Breast epithelium (tissue), 4 donors: ENCODE data around the gene UBE2L3. TPM values are rescaled to one million over a fixed set of nuclear protein-coding genes. Genes with fewer than 3 reads are reported as not detected.

Experiments
- DNase-seq, 2 donors: peaks; one replicate each; pipeline ENCODE4 v3.0.0-alpha.2; 2019; ENCODE audit warnings: low spot score in 2 of 2
- H3K27ac ChIP-seq, 2 donors: fragments of 200-600 bp; sonication (generic) in 1 of 2; one replicate each; pipeline ENCODE4 v1.5.1; 2016 to 2019; ENCODE audit warnings: mild to moderate bottlenecking in 1 of 2
- H3K27me3 ChIP-seq, 2 donors: fragments of 200-600 bp; sonication (generic) in 1 of 2; one replicate each; pipeline versions ENCODE4 v1.5.1 to v1.6.0; 2017 to 2019; ENCODE audit warnings: control low read depth in 1 of 2, mild to moderate bottlenecking in 1 of 2
- H3K36me3 ChIP-seq: fragments of 200-600 bp; one replicate; pipeline ENCODE4 v1.5.1; 2019
- H3K4me1 ChIP-seq, 2 donors: fragments of 200-600 bp; sonication (generic); one replicate each; pipeline ENCODE4 v1.5.1; 2016 to 2019; ENCODE audit warnings: control low read depth in 1 of 2
- H3K4me3 ChIP-seq, 3 donors: fragments of 200-600 bp; sonication (generic); 1 replicate in 2 of 3; 2 replicates in 1 of 3; pipeline ENCODE4 v1.5.1; 2016 to 2019; ENCODE audit warnings: mild to moderate bottlenecking in 3 of 3, moderate library complexity in 2 of 3
- H3K9me3 ChIP-seq, 2 donors: fragments of 200-600 bp; sonication (generic) in 1 of 2; one replicate each; pipeline ENCODE4 v1.5.1; 2016 to 2019; ENCODE audit warnings: control low read depth in 1 of 2
- CTCF ChIP-seq, 3 donors: fragments of 450-650 bp; IDR thresholded peaks; one replicate each; pipeline ENCODE4 v1.5.1; 2016 to 2017; ENCODE audit warnings: antibody characterized with exemption in 3 of 3, mild to moderate bottlenecking in 3 of 3, moderate library complexity in 3 of 3
- POLR2A ChIP-seq: fragments of 450-650 bp; IDR thresholded peaks from one replicate; pipeline ENCODE4 v1.6.1; 2016; ENCODE audit warnings: antibody characterized with exemption, mild to moderate bottlenecking, moderate library complexity
- POLR2AphosphoS5 ChIP-seq, 3 donors: sonication (generic); formaldehyde crosslinking; IDR thresholded peaks; one replicate each; pipeline ENCODE4 v1.6.1; 2017; ENCODE audit warnings: antibody characterized with exemption in 3 of 3
- intact Hi-C: fragments of 100-400 bp; cut with DNase I; formaldehyde crosslinking; loops from one replicate; pipeline ENCODE4 v1.15.1; 2023; ENCODE audit warnings: low total_unique reads
- total RNA-seq, 3 donors: library from RNA; depleted of rRNA; stranded (reverse); fragments of >200 nt; gene quantifications; one replicate each; pipeline ENCODE4 v1.1.0, GENCODE V29; 2016

The UBE2L3 gene
- total RNA-seq, 3 donors from 2014 or later = 34.1 to 40.8 (median 38.3) TPM

GRCh38 chr22:21669026-21669425 is 101.5 kb downstream of the UBE2L3 start:
- Histone ChIP-seq H3K4me1 (no peaks in the 10 kb centered on the region), H3K27ac (no peak overlapping the region), H3K27me3 (no peaks in the 10 kb centered on the region), H3K4me3 (no peak overlapping the region), H3K9me3 (no peaks in the 10 kb centered on the region), H3K36me3 (no peaks in the 10 kb centered on the region)
- DNase-seq = no peak
- no peak for TF ChIP-seq CTCF (IDR thresholded peaks at IDR 0.05)
- TF ChIP-seq POLR2AphosphoS5 (IDR thresholded peaks at IDR 0.05) = no peak
- TF ChIP-seq POLR2A = no peak
- intact Hi-C loops = no loop called here

- no peaks in the 10 kb centered on the region for H3K4me1 ChIP-seq
- H3K9me3 ChIP-seq = no peaks in the 10 kb centered on the region
- no peak overlapping the region for H3K4me3 ChIP-seq
- no peak for TF ChIP-seq POLR2AphosphoS5 (IDR thresholded peaks at IDR 0.05)
- TF ChIP-seq CTCF (IDR thresholded peaks at IDR 0.05) = no peak
- no peak for TF ChIP-seq POLR2A
- intact Hi-C loops = no loop called here
- no peaks in the 10 kb centered on the region for H3K27me3 ChIP-seq
- H3K36me3 ChIP-seq = no peaks in the 10 kb centered on the region
- DNase-seq = no peak
- no peak overlapping the region for H3K27ac ChIP-seq
Measured at GRCh38 chr22:21672107-21672629, 104.7 kb downstream of the UBE2L3 start.

Other genes starting within 250 kb of the UBE2L3 start
- under 1 TPM in 1 of 3 donors, not detected in 2; 0.16 TPM for gene RIMBP3B, start 184.0 kb upstream of the UBE2L3 start, total RNA-seq
- gene HIC2, start 150.3 kb upstream of the UBE2L3 start, total RNA-seq = 1 to 10 TPM; 2.9 to 3.4 (median 3.3) TPM
- gene TMEM191C, start 100.3 kb upstream of the UBE2L3 start, total RNA-seq = 1 to 10 TPM in 2 of 3 donors, not detected in 1; 1.0 to 1.3 TPM
- under 1 TPM in 1 of 3 donors, not detected in 2; 0.15 TPM for gene RIMBP3C, start 16.3 kb upstream of the UBE2L3 start, total RNA-seq
- 10 to 100 TPM; 15.4 to 33.2 (median 28.2) TPM for gene YDJC, start 62.3 kb downstream of the UBE2L3 start, total RNA-seq
- under 1 TPM in 2 of 3 donors, not detected in 1; 0.15 to 0.33 TPM for gene CCDC116, start 65.0 kb downstream of the UBE2L3 start, total RNA-seq
- 10 to 100 TPM; 23.1 to 50.1 (median 26.6) TPM for gene SDF2L1, start 74.6 kb downstream of the UBE2L3 start, total RNA-seq
- 10 to 100 TPM; 23.5 to 45.6 (median 39.4) TPM for gene PPIL2, start 98.3 kb downstream of the UBE2L3 start, total RNA-seq
- 1 to 10 TPM; 7.8 to 8.5 (median 7.9) TPM for gene YPEL1, start 168.1 kb downstream of the UBE2L3 start, total RNA-seq